Stimulated activated CD4-positive, alpha-beta T cell treated with anti-CD3 and anti-CD28 coated beads, TNF-alpha, amount 100 ng/mL, for 24 hours (primary cell): ENCODE measurements around the gene FKBP3.
"Not testable (repeated sequence)": the region's sequence is repeated elsewhere in the genome, so short reads cannot be mapped to it uniquely, and the experiment has no call there.

Experiments used
- DNase-seq, 3 experiments: peaks; one replicate each; pipeline ENCODE4 v3.0.0-alpha.2; 2020; ENCODE audit warnings: low read depth in 3 of 3

The FKBP3 gene

GRCh38 chr14:45134051-45134958, at the start of gene FKBP3:
Gene FKBP3 (minus strand): TSS chr14:45134481. CDS start chr14:45134456, 25 bp downstream.
- DNase-seq = peak; percentile 87 to 94 (median 91)

- no peak for DNase-seq
These were observed 47.5 kb upstream of the FKBP3 start for GRCh38 chr14:45181806-45182205.

- no peak for DNase-seq
These were observed 47.0 kb upstream of the FKBP3 start for GRCh38 chr14:45181329-45181728.

- no peak for DNase-seq
These were observed 42.8 kb upstream of the FKBP3 start for GRCh38 chr14:45177076-45177475.

- no peak for DNase-seq
These were observed 35.6 kb upstream of the FKBP3 start for GRCh38 chr14:45169906-45170305.

- DNase-seq = no peak
These were observed 21.8 kb upstream of the FKBP3 start for GRCh38 chr14:45156067-45156466.

GRCh38 chr14:45150386-45150890, 16.2 kb upstream of the FKBP3 start:
- DNase-seq = no peak

GRCh38 chr14:45149602-45150001, 15.3 kb upstream of the FKBP3 start:
- DNase-seq = no peak

GRCh38 chr14:45145214-45145613, 10.9 kb upstream of the FKBP3 start:
- DNase-seq = no peak

- no peak for DNase-seq
These were observed 10.4 kb upstream of the FKBP3 start for GRCh38 chr14:45144658-45145057.

GRCh38 chr14:45142083-45142482, 7.8 kb upstream of the FKBP3 start:
- not testable (repeated sequence) for DNase-seq

- no peak for DNase-seq
These were observed 6.4 kb upstream of the FKBP3 start for GRCh38 chr14:45140661-45141187.

- DNase-seq = no peak
These were observed 2.1 kb upstream of the FKBP3 start for GRCh38 chr14:45136399-45136798.

GRCh38 chr14:45135659-45136395, 1.5 kb upstream of the FKBP3 start, which contains the start of gene FANCM:
Gene FANCM (plus strand): TSS chr14:45135930. CDS start chr14:45136032, 102 bp downstream.
- peak; percentile 74 to 80 (median 79) for DNase-seq

GRCh38 chr14:45135156-45135555, 875 bp upstream of the FKBP3 start:
- no peak for DNase-seq

- no peak for DNase-seq
These were observed 614 bp downstream of the FKBP3 start for GRCh38 chr14:45133683-45134050.

GRCh38 chr14:45128963-45129629, 5.2 kb downstream of the FKBP3 start:
- no peak for DNase-seq

- DNase-seq = no peak
These were observed 8.5 kb downstream of the FKBP3 start for GRCh38 chr14:45125754-45126153.

- no peak for DNase-seq
These were observed 11.0 kb downstream of the FKBP3 start for GRCh38 chr14:45123271-45123670.

- DNase-seq = no peak
These were observed 14.2 kb downstream of the FKBP3 start for GRCh38 chr14:45120096-45120495.

GRCh38 chr14:45118594-45118993, 15.7 kb downstream of the FKBP3 start:
- DNase-seq = no peak

- no peak for DNase-seq
These were observed 20.0 kb downstream of the FKBP3 start for GRCh38 chr14:45114327-45114726.
